ENCODE data around the gene LAMA2.
"Not testable (repeated sequence)": the region's sequence is repeated elsewhere in the genome, so short reads cannot be mapped to it uniquely, and the experiment has no call there.

Gene LAMA2

GRCh38 chr6:129009851-129010250 is 126.9 kb downstream of the LAMA2 start:
- DNase-seq (ENCODE audit: low read depth), result no peak

- no peak for DNase-seq (ENCODE audit: low read depth)
Measured at GRCh38 chr6:129014302-129014701, 131.4 kb downstream of the LAMA2 start.

GRCh38 chr6:129015721-129016120 is 132.8 kb downstream of the LAMA2 start:
- no peak for DNase-seq (ENCODE audit: low read depth)

- DNase-seq (ENCODE audit: low read depth), result no peak
Measured at GRCh38 chr6:129016844-129017243, 133.9 kb downstream of the LAMA2 start.

- no peak for DNase-seq (ENCODE audit: low read depth)
Measured at GRCh38 chr6:129022011-129022553, 139.1 kb downstream of the LAMA2 start.

- no peak for DNase-seq (ENCODE audit: low read depth)
Measured at GRCh38 chr6:129026601-129027000, 143.7 kb downstream of the LAMA2 start.

- no peak for DNase-seq (ENCODE audit: low read depth)
Measured at GRCh38 chr6:129029778-129030177, 146.8 kb downstream of the LAMA2 start.

- DNase-seq (ENCODE audit: low read depth), result no peak
Measured at GRCh38 chr6:129030215-129030614, 147.3 kb downstream of the LAMA2 start.

GRCh38 chr6:129031051-129031599 is 148.2 kb downstream of the LAMA2 start:
- DNase-seq (ENCODE audit: low read depth), result no peak

GRCh38 chr6:129032602-129033001 is 149.7 kb downstream of the LAMA2 start:
- no peak for DNase-seq (ENCODE audit: low read depth)

GRCh38 chr6:129033180-129033579 is 150.2 kb downstream of the LAMA2 start:
- no peak for DNase-seq (ENCODE audit: low read depth)

- DNase-seq (ENCODE audit: low read depth), result no peak
Measured at GRCh38 chr6:129033581-129033980, 150.6 kb downstream of the LAMA2 start.

GRCh38 chr6:129041563-129041962 is 158.6 kb downstream of the LAMA2 start:
- no peak for DNase-seq (ENCODE audit: low read depth)

GRCh38 chr6:129046526-129046925 is 163.6 kb downstream of the LAMA2 start:
- no peak for DNase-seq (ENCODE audit: low read depth)

- no peak for DNase-seq (ENCODE audit: low read depth)
Measured at GRCh38 chr6:129047834-129048233, 164.9 kb downstream of the LAMA2 start.

GRCh38 chr6:129050086-129050485 is 167.1 kb downstream of the LAMA2 start:
- DNase-seq (ENCODE audit: low read depth), result no peak

- DNase-seq (ENCODE audit: low read depth), result not testable (repeated sequence)
Measured at GRCh38 chr6:129053143-129053542, 170.2 kb downstream of the LAMA2 start.

- DNase-seq (ENCODE audit: low read depth), result no peak
Measured at GRCh38 chr6:129055796-129056195, 172.9 kb downstream of the LAMA2 start.

- no peak for DNase-seq (ENCODE audit: low read depth)
Measured at GRCh38 chr6:129059650-129060049, 176.7 kb downstream of the LAMA2 start.

GRCh38 chr6:129069006-129069405 is 186.1 kb downstream of the LAMA2 start:
- DNase-seq (ENCODE audit: low read depth), result no peak

- no peak for DNase-seq (ENCODE audit: low read depth)
Measured at GRCh38 chr6:129073051-129073450, 190.1 kb downstream of the LAMA2 start.

- no peak for DNase-seq (ENCODE audit: low read depth)
Measured at GRCh38 chr6:129073691-129074395, 190.9 kb downstream of the LAMA2 start.

- no peak for DNase-seq (ENCODE audit: low read depth)
Measured at GRCh38 chr6:129084406-129084805, 201.5 kb downstream of the LAMA2 start.

- not testable (repeated sequence) for DNase-seq (ENCODE audit: low read depth)
Measured at GRCh38 chr6:129088481-129088880, 205.5 kb downstream of the LAMA2 start.
